ENCODE results near the gene COX7B. TPM values are rescaled to one million over a fixed set of nuclear protein-coding genes. Genes with fewer than 3 reads are reported as not detected.
"Not testable (repeated sequence)": the region's sequence is repeated elsewhere in the genome, so short reads cannot be mapped to it uniquely, and the experiment has no call there.

COX7B gene
- total RNA-seq, 1 experiment from 2014 or later = 245 TPM

GRCh38 chrX:77935886-77936285, 36.6 kb downstream of the COX7B start:
- ChIA-PET POLR2A (no interaction called here), CTCF (interaction anchor here (0.5 to 1.7 kb wide), 3 partner anchors 49 to 94 kb away, joined by 3 to 7 read pairs (median 3); no protein-coding TSS in a partner anchor)
- Mint-ChIP-seq H3K4me1 (ENCODE audit: insufficient read depth, unreplicated experiment) (peaks cover 5% of the 10 kb centered on the region), H3K36me3 (ENCODE audit: insufficient read depth, unreplicated experiment) (no peaks in the 10 kb centered on the region), H3K9me3 (ENCODE audit: unreplicated experiment) (no peaks in the 10 kb centered on the region), H3K4me3 (ENCODE audit: unreplicated experiment) (no peak overlapping the region), H3K27me3 (ENCODE audit: insufficient read depth, unreplicated experiment) (no peaks in the 10 kb centered on the region), H3K27ac (ENCODE audit: low read depth, unreplicated experiment) (no peak overlapping the region)
- no peak for TF ChIP-seq CTCF (IDR thresholded peaks at IDR 0.05; ENCODE audit: unreplicated experiment)
- DNase-seq (ENCODE audit: unreplicated experiment) = no peak
- BruUV-seq (replicated peaks) = no TSS peak
- intact Hi-C loops (cut with micrococcal nuclease) = no loop called here

- no TSS peak for BruUV-seq (replicated peaks)
- ChIA-PET POLR2A (interaction anchor here (0.7 kb wide), 1 partner anchor 23 kb away, joined by 3 read pairs; no protein-coding TSS in a partner anchor), CTCF (interaction anchor here (1.2 to 1.7 kb wide), 2 partner anchors 89 to 93 kb away, joined by 3 to 7 read pairs; no protein-coding TSS in a partner anchor)
- no peak for TF ChIP-seq CTCF (IDR thresholded peaks at IDR 0.05; ENCODE audit: unreplicated experiment)
- Mint-ChIP-seq H3K4me1 (ENCODE audit: insufficient read depth, unreplicated experiment) (peaks cover 5% of the 10 kb centered on the region), H3K9me3 (ENCODE audit: unreplicated experiment) (no peaks in the 10 kb centered on the region), H3K4me3 (ENCODE audit: unreplicated experiment) (no peak overlapping the region), H3K27ac (ENCODE audit: low read depth, unreplicated experiment) (no peak overlapping the region), H3K36me3 (ENCODE audit: insufficient read depth, unreplicated experiment) (no peaks in the 10 kb centered on the region), H3K27me3 (ENCODE audit: insufficient read depth, unreplicated experiment) (no peaks in the 10 kb centered on the region)
- peak; percentile 6 for DNase-seq (ENCODE audit: unreplicated experiment)
- intact Hi-C loops (cut with micrococcal nuclease) = no loop called here
These were observed 37.0 kb downstream of the COX7B start for GRCh38 chrX:77936299-77936698.

- intact Hi-C loops (cut with micrococcal nuclease) = no loop called here
- Mint-ChIP-seq H3K9me3 (ENCODE audit: unreplicated experiment) (no peaks in the 10 kb centered on the region), H3K27me3 (ENCODE audit: insufficient read depth, unreplicated experiment) (no peaks in the 10 kb centered on the region), H3K4me3 (ENCODE audit: unreplicated experiment) (no peak overlapping the region), H3K27ac (ENCODE audit: low read depth, unreplicated experiment) (no peak overlapping the region), H3K4me1 (ENCODE audit: insufficient read depth, unreplicated experiment) (peaks cover 5% of the 10 kb centered on the region), H3K36me3 (ENCODE audit: insufficient read depth, unreplicated experiment) (no peaks in the 10 kb centered on the region)
- TF ChIP-seq CTCF (IDR thresholded peaks at IDR 0.05; ENCODE audit: unreplicated experiment) = no peak
- no TSS peak for BruUV-seq (replicated peaks)
- ChIA-PET POLR2A (no interaction called here), CTCF (no interaction called here)
- DNase-seq (ENCODE audit: unreplicated experiment) = peak; percentile 48
These were observed 38.0 kb downstream of the COX7B start for GRCh38 chrX:77937291-77937690.

- ChIA-PET CTCF (no interaction called here), POLR2A (interaction anchor here (0.7 to 1.0 kb wide), 2 partner anchors 16 to 39 kb away, joined by 3 to 4 read pairs; partner anchors contain the start of gene COX7B)
- no TSS peak for BruUV-seq (replicated peaks)
- Mint-ChIP-seq H3K36me3 (ENCODE audit: insufficient read depth, unreplicated experiment) (no peaks in the 10 kb centered on the region), H3K9me3 (ENCODE audit: unreplicated experiment) (no peaks in the 10 kb centered on the region), H3K4me3 (ENCODE audit: unreplicated experiment) (no peak overlapping the region), H3K27ac (ENCODE audit: low read depth, unreplicated experiment) (no peak overlapping the region), H3K4me1 (ENCODE audit: insufficient read depth, unreplicated experiment) (peaks cover 5% of the 10 kb centered on the region), H3K27me3 (ENCODE audit: insufficient read depth, unreplicated experiment) (no peaks in the 10 kb centered on the region)
- no peak for TF ChIP-seq CTCF (IDR thresholded peaks at IDR 0.05; ENCODE audit: unreplicated experiment)
- intact Hi-C loops (cut with micrococcal nuclease) = no loop called here
- DNase-seq (ENCODE audit: unreplicated experiment) = no peak
These were observed 38.9 kb downstream of the COX7B start for GRCh38 chrX:77938083-77938680.

- DNase-seq (ENCODE audit: unreplicated experiment); intact Hi-C loops (cut with micrococcal nuclease); POLR2A ChIA-PET; H3K4me3 Mint-ChIP-seq (ENCODE audit: unreplicated experiment); H3K27ac Mint-ChIP-seq (ENCODE audit: low read depth, unreplicated experiment); CTCF ChIA-PET; H3K9me3 Mint-ChIP-seq (ENCODE audit: unreplicated experiment); BruUV-seq (replicated peaks); H3K27me3 Mint-ChIP-seq (ENCODE audit: insufficient read depth, unreplicated experiment); H3K4me1 Mint-ChIP-seq (ENCODE audit: insufficient read depth, unreplicated experiment); H3K36me3 Mint-ChIP-seq (ENCODE audit: insufficient read depth, unreplicated experiment): not testable (repeated sequence)
These were observed 45.8 kb downstream of the COX7B start for GRCh38 chrX:77945031-77945430.

All from MCF 10A (cell line).